Ascending aorta (tissue), 2 donors: Measurements from ENCODE around the gene CDH5. TPM values are rescaled to one million over a fixed set of nuclear protein-coding genes. Genes with fewer than 3 reads are reported as not detected.

Source experiments
- DNase-seq, 2 donors: peaks; one replicate each; pipeline ENCODE4 v3.0.0-alpha.2; 2019; ENCODE audit warnings: low spot score in 2 of 2
- H3K27ac ChIP-seq, 2 donors: fragments of 200-600 bp; sonication (generic); one replicate each; pipeline ENCODE4 v1.5.1; 2016 to 2017; ENCODE audit warnings: mild to moderate bottlenecking in 1 of 2
- H3K27me3 ChIP-seq: fragments of 200-600 bp; sonication (generic); one replicate; pipeline ENCODE4 v1.5.1; 2017
- H3K36me3 ChIP-seq, 2 donors: fragments of 200-600 bp; sonication (generic); one replicate each; pipeline ENCODE4 v1.5.1; 2016
- H3K4me1 ChIP-seq, 2 donors: fragments of 200-600 bp; sonication (generic); one replicate each; pipeline ENCODE4 v1.5.1; 2016 to 2017; ENCODE audit warnings: mild to moderate bottlenecking in 1 of 2
- H3K4me3 ChIP-seq, 2 donors: fragments of 200-600 bp; sonication (generic); one replicate each; pipeline ENCODE4 v1.5.1; 2016 to 2017; ENCODE audit warnings: mild to moderate bottlenecking in 1 of 2
- H3K9me3 ChIP-seq, 2 donors: fragments of 200-600 bp; sonication (generic); one replicate each; pipeline ENCODE4 v1.5.1; 2016
- CTCF ChIP-seq, 3 experiments: fragments of 200-600 bp in 2 of 3; fragments of 450-650 bp in 1 of 3; sonication (generic) in 2 of 3; IDR thresholded peaks; one replicate each; pipeline ENCODE4 v1.5.1; 2016 to 2019; ENCODE audit warnings: antibody characterized with exemption in 3 of 3, mild to moderate bottlenecking in 1 of 3, moderate library complexity in 1 of 3
- intact Hi-C: fragments of 100-400 bp; cut with DNase I; formaldehyde crosslinking; loops from one replicate; pipeline ENCODE4 v1.15.1; 2023
- total RNA-seq: library from RNA; depleted of rRNA; stranded (reverse); fragments of >200 nt; gene quantifications from one replicate; pipeline ENCODE4 v1.1.0, GENCODE V29; 2016

Gene CDH5
- total RNA-seq, 1 donor from 2014 or later = 119 TPM

GRCh38 chr16:66373667-66374066 lies 7.2 kb downstream of the CDH5 start:
- Histone ChIP-seq H3K27ac (no peak overlapping the region), H3K36me3 (no peaks in the 10 kb centered on the region), H3K4me1 (no peaks in the 10 kb centered on the region), H3K4me3 (no peak overlapping the region), H3K9me3 (no peaks in the 10 kb centered on the region), H3K27me3 (no peaks in the 10 kb centered on the region)
- no peak for TF ChIP-seq CTCF (IDR thresholded peaks at IDR 0.05)
- intact Hi-C loops = no loop called here
- DNase-seq = no peak

- Histone ChIP-seq H3K4me1 (no peaks in the 10 kb centered on the region), H3K27me3 (no peaks in the 10 kb centered on the region), H3K4me3 (no peak overlapping the region), H3K27ac (no peak overlapping the region), H3K9me3 (no peaks in the 10 kb centered on the region), H3K36me3 (no peaks in the 10 kb centered on the region)
- intact Hi-C loops = no loop called here
- DNase-seq = no peak
- TF ChIP-seq CTCF (IDR thresholded peaks at IDR 0.05) = no peak
Measured at GRCh38 chr16:66374176-66374575, 7.7 kb downstream of the CDH5 start.

- Histone ChIP-seq H3K36me3 (no peaks in the 10 kb centered on the region), H3K27me3 (no peaks in the 10 kb centered on the region), H3K9me3 (no peaks in the 10 kb centered on the region), H3K4me3 (no peak overlapping the region), H3K4me1 (no peaks in the 10 kb centered on the region), H3K27ac (no peak overlapping the region)
- no peak for DNase-seq
- intact Hi-C loops = no loop called here
- no peak for TF ChIP-seq CTCF (IDR thresholded peaks at IDR 0.05)
Measured at GRCh38 chr16:66375451-66375850, 9.0 kb downstream of the CDH5 start.

GRCh38 chr16:66376114-66376513 lies 9.6 kb downstream of the CDH5 start:
- Histone ChIP-seq H3K4me3 (no peak overlapping the region), H3K27ac (no peak overlapping the region), H3K27me3 (no peaks in the 10 kb centered on the region), H3K36me3 (no peaks in the 10 kb centered on the region), H3K9me3 (no peaks in the 10 kb centered on the region), H3K4me1 (no peaks in the 10 kb centered on the region)
- no peak for TF ChIP-seq CTCF (IDR thresholded peaks at IDR 0.05)
- DNase-seq = no peak
- intact Hi-C loops = no loop called here

- H3K27me3 ChIP-seq = no peaks in the 10 kb centered on the region
- no peaks in the 10 kb centered on the region for H3K36me3 ChIP-seq
- H3K9me3 ChIP-seq = no peaks in the 10 kb centered on the region
- H3K27ac ChIP-seq = no peak overlapping the region
- DNase-seq = no peak
- H3K4me1 ChIP-seq = no peaks in the 10 kb centered on the region
- intact Hi-C loops = no loop called here
- no peak overlapping the region for H3K4me3 ChIP-seq
- TF ChIP-seq CTCF (IDR thresholded peaks at IDR 0.05) = no peak
Measured at GRCh38 chr16:66376577-66377305, 10.2 kb downstream of the CDH5 start.

- Histone ChIP-seq H3K4me1 (no peaks in the 10 kb centered on the region), H3K36me3 (no peaks in the 10 kb centered on the region), H3K9me3 (no peaks in the 10 kb centered on the region), H3K27ac (no peak overlapping the region), H3K27me3 (no peaks in the 10 kb centered on the region), H3K4me3 (no peak overlapping the region)
- TF ChIP-seq CTCF (IDR thresholded peaks at IDR 0.05) = no peak
- no peak for DNase-seq
- intact Hi-C loops = no loop called here
Measured at GRCh38 chr16:66377324-66377723, 10.8 kb downstream of the CDH5 start.
